K562 (cell line): ENCODE measurements around the gene EIF1B. TPM values are rescaled to one million over a fixed set of nuclear protein-coding genes. Genes with fewer than 3 reads are reported as not detected.

Experiments used
- KLF10 ChIP-seq: fragments of 250-450 bp; sonication (Bioruptor Pico); IDR thresholded peaks from 2 replicates; pipeline ENCODE4 v1.6.1; 2021; ENCODE audit warnings: matching md5 sums
- MCM3 ChIP-seq: fragments of 450-650 bp; IDR thresholded peaks from 2 replicates; pipeline ENCODE4 v1.6.1; 2016
- NFE2L1 ChIP-seq: fragments of 450-650 bp; IDR thresholded peaks from 2 replicates; pipeline ENCODE4 v1.6.1; 2016; ENCODE audit warnings: missing genetic modification characterization, low read depth, mild to moderate bottlenecking, missing compliant biosample characterization, moderate library complexity, borderline replicate concordance
- NUFIP1 ChIP-seq: fragments of 450-650 bp; IDR thresholded peaks from 2 replicates; pipeline ENCODE4 v1.6.1; 2018; ENCODE audit not compliant: partially characterized antibody
- SAFB2 ChIP-seq: fragments of 200-400 bp; formaldehyde crosslinking; IDR thresholded peaks from 2 replicates; pipeline ENCODE4 v1.6.1; 2018; ENCODE audit warnings: borderline replicate concordance, low read length, low read depth, moderate library complexity; ENCODE audit not compliant: severe bottlenecking
- TAL1 ChIP-seq: fragments of 450-650 bp; IDR thresholded peaks from 2 replicates; pipeline ENCODE4 v1.6.1; 2016; ENCODE audit warnings: mild to moderate bottlenecking
- TOE1 ChIP-seq, 2 experiments: fragments of 450-650 bp in 1 of 2; sonication (generic) in 1 of 2; formaldehyde crosslinking in 1 of 2; IDR thresholded peaks; 2 replicates each; pipeline versions ENCODE4 v1.7.1 to v1.8.0; 2016 to 2022; ENCODE audit warnings: borderline replicate concordance in 2 of 2, mild to moderate bottlenecking in 2 of 2, antibody characterized with exemption in 1 of 2, inconsistent platforms in 1 of 2, low read depth in 1 of 2, missing genetic modification reagents in 1 of 2, moderate library complexity in 1 of 2
- polyA plus RNA-seq, 8 experiments: library from polyadenylated mRNA; depleted of rRNA in 4 of 8; stranded (reverse) in 5 of 8; unstranded in 3 of 8; fragments of >200 nt; fragmentation: Nextera tagmentation in 2 of 8; fragmentation: Illumina TruSeq in 1 of 8; extraction: Ambion mirVana in 2 of 8; extraction: Trizol in 1 of 8; gene quantifications; 2 replicates each; pipeline versions ENCODE4 v1.2.1 to v1.2.3, GENCODE V29; 2011 to 2014; ENCODE audit warnings: inconsistent platforms in 1 of 8, missing spikeins in 1 of 8
- total RNA-seq, 7 experiments: library from RNA; depleted of rRNA in 6 of 7; stranded (reverse); fragments of >200 nt in 6 of 7; fragmentation: Illumina TruSeq in 2 of 7; extraction: Trizol in 2 of 7; gene quantifications; 2 replicates each; pipeline versions ENCODE4 v1.2.1 to v1.2.3, GENCODE V29; 2011 to 2021; ENCODE audit warnings: low replicate concordance in 1 of 7
- TF ChIP-seq, protein P1 (sequence below): fragments of 150-350 bp; IDR thresholded peaks from 2 replicates; pipeline ENCODE4 v1.6.1; 2014; ENCODE audit warnings: low read depth, mild to moderate bottlenecking, low read length, borderline replicate concordance
- TF ChIP-seq, protein P2 (sequence below): sonication (generic); formaldehyde crosslinking; IDR thresholded peaks from 2 replicates; pipeline ENCODE4 v1.8.1; 2023; ENCODE audit warnings: missing genetic modification reagents, mild to moderate bottlenecking, borderline replicate concordance
- TF ChIP-seq, protein P3 (sequence below): IDR thresholded peaks from 2 replicates; pipeline ENCODE4 v1.6.1; 2014; ENCODE audit warnings: antibody characterized with exemption
- TF ChIP-seq, protein P4 (sequence below): fragments of 250-450 bp; sonication (Bioruptor Pico); IDR thresholded peaks from 2 replicates; pipeline ENCODE4 v1.4.0; 2020; ENCODE audit warnings: mild to moderate bottlenecking, moderate library complexity
- TF ChIP-seq, protein P5 (sequence below): fragments of 250-450 bp; sonication (Bioruptor Pico); IDR thresholded peaks from 2 replicates; pipeline ENCODE4 v1.9.0; 2021; ENCODE audit warnings: mild to moderate bottlenecking, inconsistent platforms

The EIF1B gene
- total and polyA plus RNA-seq, 9 of the 15 experiments (the other 6 are each of a cell fraction or from before 2014, with no cell fraction given), result 18.1 to 184 (median 78.9) TPM

DNA sequence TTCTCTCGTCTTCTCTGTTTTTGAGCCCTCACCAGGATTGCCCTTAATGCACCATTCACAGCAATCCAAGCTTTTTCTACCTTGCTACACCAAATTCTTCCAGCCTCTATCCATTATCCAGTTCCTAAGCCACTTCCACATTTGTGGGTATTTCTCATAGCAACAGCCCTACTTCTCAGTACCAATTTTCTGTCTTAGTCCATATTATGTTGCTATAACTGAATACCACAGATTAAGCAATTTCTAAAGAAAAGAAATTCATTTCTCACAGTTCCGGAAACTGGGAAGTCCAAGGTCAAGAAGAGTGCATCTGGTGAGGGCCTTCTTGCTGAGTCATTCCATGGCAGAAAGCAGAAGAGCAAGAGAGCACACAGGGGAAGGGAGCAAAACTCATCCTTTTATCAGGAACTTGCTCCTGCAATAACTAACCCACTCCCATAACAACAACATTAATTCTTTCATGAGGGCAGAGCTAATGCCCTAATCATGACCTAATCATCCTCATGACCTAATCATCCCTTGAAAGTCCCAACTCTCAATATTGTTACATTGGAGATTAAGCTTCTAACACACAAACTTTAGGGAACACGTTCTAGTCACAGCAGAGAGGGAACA is 9.7 kb upstream of the EIF1B start (continued):
- TF ChIP-seq, protein P1, sequence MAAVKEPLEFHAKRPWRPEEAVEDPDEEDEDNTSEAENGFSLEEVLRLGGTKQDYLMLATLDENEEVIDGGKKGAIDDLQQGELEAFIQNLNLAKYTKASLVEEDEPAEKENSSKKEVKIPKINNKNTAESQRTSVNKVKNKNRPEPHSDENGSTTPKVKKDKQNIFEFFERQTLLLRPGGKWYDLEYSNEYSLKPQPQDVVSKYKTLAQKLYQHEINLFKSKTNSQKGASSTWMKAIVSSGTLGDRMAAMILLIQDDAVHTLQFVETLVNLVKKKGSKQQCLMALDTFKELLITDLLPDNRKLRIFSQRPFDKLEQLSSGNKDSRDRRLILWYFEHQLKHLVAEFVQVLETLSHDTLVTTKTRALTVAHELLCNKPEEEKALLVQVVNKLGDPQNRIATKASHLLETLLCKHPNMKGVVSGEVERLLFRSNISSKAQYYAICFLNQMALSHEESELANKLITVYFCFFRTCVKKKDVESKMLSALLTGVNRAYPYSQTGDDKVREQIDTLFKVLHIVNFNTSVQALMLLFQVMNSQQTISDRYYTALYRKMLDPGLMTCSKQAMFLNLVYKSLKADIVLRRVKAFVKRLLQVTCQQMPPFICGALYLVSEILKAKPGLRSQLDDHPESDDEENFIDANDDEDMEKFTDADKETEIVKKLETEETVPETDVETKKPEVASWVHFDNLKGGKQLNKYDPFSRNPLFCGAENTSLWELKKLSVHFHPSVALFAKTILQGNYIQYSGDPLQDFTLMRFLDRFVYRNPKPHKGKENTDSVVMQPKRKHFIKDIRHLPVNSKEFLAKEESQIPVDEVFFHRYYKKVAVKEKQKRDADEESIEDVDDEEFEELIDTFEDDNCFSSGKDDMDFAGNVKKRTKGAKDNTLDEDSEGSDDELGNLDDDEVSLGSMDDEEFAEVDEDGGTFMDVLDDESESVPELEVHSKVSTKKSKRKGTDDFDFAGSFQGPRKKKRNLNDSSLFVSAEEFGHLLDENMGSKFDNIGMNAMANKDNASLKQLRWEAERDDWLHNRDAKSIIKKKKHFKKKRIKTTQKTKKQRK, result no peak
- TF ChIP-seq NUFIP1, result no peak
- TF ChIP-seq SAFB2, result no peak
- no peak for TF ChIP-seq MCM3
- TF ChIP-seq NFE2L1 (tag), result peak; percentile 99
- TF ChIP-seq KLF10 (CRISPR knock-in tag), result no peak
- TF ChIP-seq TAL1, result peak; percentile 22; the same call in 1 of the 2 replicates
- TF ChIP-seq, protein P2, sequence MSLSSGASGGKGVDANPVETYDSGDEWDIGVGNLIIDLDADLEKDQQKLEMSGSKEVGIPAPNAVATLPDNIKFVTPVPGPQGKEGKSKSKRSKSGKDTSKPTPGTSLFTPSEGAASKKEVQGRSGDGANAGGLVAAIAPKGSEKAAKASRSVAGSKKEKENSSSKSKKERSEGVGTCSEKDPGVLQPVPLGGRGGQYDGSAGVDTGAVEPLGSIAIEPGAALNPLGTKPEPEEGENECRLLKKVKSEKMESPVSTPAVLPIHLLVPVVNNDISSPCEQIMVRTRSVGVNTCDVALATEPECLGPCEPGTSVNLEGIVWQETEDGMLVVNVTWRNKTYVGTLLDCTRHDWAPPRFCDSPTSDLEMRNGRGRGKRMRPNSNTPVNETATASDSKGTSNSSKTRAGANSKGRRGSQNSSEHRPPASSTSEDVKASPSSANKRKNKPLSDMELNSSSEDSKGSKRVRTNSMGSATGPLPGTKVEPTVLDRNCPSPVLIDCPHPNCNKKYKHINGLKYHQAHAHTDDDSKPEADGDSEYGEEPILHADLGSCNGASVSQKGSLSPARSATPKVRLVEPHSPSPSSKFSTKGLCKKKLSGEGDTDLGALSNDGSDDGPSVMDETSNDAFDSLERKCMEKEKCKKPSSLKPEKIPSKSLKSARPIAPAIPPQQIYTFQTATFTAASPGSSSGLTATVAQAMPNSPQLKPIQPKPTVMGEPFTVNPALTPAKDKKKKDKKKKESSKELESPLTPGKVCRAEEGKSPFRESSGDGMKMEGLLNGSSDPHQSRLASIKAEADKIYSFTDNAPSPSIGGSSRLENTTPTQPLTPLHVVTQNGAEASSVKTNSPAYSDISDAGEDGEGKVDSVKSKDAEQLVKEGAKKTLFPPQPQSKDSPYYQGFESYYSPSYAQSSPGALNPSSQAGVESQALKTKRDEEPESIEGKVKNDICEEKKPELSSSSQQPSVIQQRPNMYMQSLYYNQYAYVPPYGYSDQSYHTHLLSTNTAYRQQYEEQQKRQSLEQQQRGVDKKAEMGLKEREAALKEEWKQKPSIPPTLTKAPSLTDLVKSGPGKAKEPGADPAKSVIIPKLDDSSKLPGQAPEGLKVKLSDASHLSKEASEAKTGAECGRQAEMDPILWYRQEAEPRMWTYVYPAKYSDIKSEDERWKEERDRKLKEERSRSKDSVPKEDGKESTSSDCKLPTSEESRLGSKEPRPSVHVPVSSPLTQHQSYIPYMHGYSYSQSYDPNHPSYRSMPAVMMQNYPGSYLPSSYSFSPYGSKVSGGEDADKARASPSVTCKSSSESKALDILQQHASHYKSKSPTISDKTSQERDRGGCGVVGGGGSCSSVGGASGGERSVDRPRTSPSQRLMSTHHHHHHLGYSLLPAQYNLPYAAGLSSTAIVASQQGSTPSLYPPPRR (CRISPR knock-in tag), result no peak
- TF ChIP-seq, protein P3, sequence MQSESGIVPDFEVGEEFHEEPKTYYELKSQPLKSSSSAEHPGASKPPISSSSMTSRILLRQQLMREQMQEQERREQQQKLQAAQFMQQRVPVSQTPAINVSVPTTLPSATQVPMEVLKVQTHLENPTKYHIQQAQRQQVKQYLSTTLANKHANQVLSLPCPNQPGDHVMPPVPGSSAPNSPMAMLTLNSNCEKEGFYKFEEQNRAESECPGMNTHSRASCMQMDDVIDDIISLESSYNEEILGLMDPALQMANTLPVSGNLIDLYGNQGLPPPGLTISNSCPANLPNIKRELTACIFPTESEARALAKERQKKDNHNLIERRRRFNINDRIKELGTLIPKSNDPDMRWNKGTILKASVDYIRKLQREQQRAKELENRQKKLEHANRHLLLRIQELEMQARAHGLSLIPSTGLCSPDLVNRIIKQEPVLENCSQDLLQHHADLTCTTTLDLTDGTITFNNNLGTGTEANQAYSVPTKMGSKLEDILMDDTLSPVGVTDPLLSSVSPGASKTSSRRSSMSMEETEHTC, result no peak
- TF ChIP-seq, protein P4, sequence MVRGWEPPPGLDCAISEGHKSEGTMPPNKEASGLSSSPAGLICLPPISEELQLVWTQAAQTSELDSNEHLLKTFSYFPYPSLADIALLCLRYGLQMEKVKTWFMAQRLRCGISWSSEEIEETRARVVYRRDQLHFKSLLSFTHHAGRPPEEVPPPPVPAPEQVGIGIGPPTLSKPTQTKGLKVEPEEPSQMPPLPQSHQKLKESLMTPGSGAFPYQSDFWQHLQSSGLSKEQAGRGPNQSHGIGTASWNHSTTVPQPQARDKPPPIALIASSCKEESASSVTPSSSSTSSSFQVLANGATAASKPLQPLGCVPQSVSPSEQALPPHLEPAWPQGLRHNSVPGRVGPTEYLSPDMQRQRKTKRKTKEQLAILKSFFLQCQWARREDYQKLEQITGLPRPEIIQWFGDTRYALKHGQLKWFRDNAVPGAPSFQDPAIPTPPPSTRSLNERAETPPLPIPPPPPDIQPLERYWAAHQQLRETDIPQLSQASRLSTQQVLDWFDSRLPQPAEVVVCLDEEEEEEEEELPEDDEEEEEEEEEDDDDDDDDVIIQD, result 0 out of 2 replicates have a peak, but pooled peaks have one; percentile 56
- 0 out of 2 replicates have a peak, but pooled peaks have one; percentile 41 for TF ChIP-seq TOE1 (IDR thresholded peaks at IDR 0.05; ENCODE audit: borderline replicate concordance)
- TF ChIP-seq TOE1 (CRISPR knock-in tag; IDR thresholded peaks at IDR 0.05; ENCODE audit: borderline replicate concordance, low read depth), result no peak
- TF ChIP-seq, protein P5, sequence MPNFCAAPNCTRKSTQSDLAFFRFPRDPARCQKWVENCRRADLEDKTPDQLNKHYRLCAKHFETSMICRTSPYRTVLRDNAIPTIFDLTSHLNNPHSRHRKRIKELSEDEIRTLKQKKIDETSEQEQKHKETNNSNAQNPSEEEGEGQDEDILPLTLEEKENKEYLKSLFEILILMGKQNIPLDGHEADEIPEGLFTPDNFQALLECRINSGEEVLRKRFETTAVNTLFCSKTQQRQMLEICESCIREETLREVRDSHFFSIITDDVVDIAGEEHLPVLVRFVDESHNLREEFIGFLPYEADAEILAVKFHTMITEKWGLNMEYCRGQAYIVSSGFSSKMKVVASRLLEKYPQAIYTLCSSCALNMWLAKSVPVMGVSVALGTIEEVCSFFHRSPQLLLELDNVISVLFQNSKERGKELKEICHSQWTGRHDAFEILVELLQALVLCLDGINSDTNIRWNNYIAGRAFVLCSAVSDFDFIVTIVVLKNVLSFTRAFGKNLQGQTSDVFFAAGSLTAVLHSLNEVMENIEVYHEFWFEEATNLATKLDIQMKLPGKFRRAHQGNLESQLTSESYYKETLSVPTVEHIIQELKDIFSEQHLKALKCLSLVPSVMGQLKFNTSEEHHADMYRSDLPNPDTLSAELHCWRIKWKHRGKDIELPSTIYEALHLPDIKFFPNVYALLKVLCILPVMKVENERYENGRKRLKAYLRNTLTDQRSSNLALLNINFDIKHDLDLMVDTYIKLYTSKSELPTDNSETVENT, result 0 out of 2 replicates have a peak, but pooled peaks have one; percentile 30
